GM23338 (cell line): ENCODE measurements around the gene C1orf210. TPM values are rescaled to one million over a fixed set of nuclear protein-coding genes. Genes with fewer than 3 reads are reported as not detected.

ENCODE experiments used
- ATAC-seq: fragments of 200-7000 bp; cut with Tn5 transposase; 3 replicates; pipeline ENCODE4 v1.9.1; 2020
- DNase-seq: peaks from one replicate; pipeline ENCODE4 v3.0.0-alpha.2; 2015; ENCODE audit warnings: low spot score
- H2AFZ ChIP-seq: fragments of 200-600 bp; sonication (generic); 2 replicates; pipeline ENCODE4 v1.8.0; 2016; ENCODE audit warnings: antibody characterized with exemption, mild to moderate bottlenecking, moderate library complexity
- H3F3A ChIP-seq: fragments of 200-600 bp; sonication (generic); replicated peaks from 2 replicates; pipeline ENCODE4 v1.8.0; 2017; ENCODE audit warnings: antibody characterized with exemption, mixed run types, low read depth
- H3K27ac ChIP-seq: fragments of 200-600 bp; sonication (generic); 2 replicates; pipeline ENCODE4 v1.6.1; 2016; ENCODE audit warnings: low read depth
- H3K27me3 ChIP-seq: fragments of 200-600 bp; sonication (generic); 2 replicates; pipeline ENCODE4 v1.8.0; 2016; ENCODE audit warnings: mild to moderate bottlenecking, mixed run types, moderate library complexity; ENCODE audit not compliant: insufficient read depth
- H3K36me3 ChIP-seq: fragments of 200-600 bp; sonication (generic); 2 replicates; pipeline ENCODE4 v1.8.0; 2016; ENCODE audit warnings: mild to moderate bottlenecking; ENCODE audit not compliant: insufficient read depth
- H3K4me1 ChIP-seq: fragments of 200-600 bp; sonication (generic); 2 replicates; pipeline ENCODE4 v1.8.0; 2016; ENCODE audit warnings: mild to moderate bottlenecking, moderate library complexity; ENCODE audit not compliant: insufficient read depth
- H3K4me2 ChIP-seq: fragments of 200-600 bp; sonication (generic); 2 replicates; pipeline ENCODE4 v1.7.1; 2017; ENCODE audit warnings: mixed run types
- H3K4me3 ChIP-seq: fragments of 200-600 bp; sonication (generic); 2 replicates; pipeline ENCODE4 v1.6.1; 2016; ENCODE audit warnings: mixed run types
- H3K79me2 ChIP-seq: fragments of 200-600 bp; sonication (generic); replicated peaks from 2 replicates; pipeline ENCODE4 v1.8.0; 2017; ENCODE audit warnings: mild to moderate bottlenecking; ENCODE audit not compliant: insufficient read depth
- H3K9me2 ChIP-seq: fragments of 200-600 bp; sonication (generic); 2 replicates; pipeline ENCODE4 v1.8.0; 2017; ENCODE audit not compliant: insufficient read depth
- H4K20me1 ChIP-seq: fragments of 200-600 bp; sonication (generic); replicated peaks from 2 replicates; pipeline ENCODE4 v1.8.0; 2017; ENCODE audit warnings: mild to moderate bottlenecking; ENCODE audit not compliant: insufficient read depth
- H3K27ac Mint-ChIP-seq: 2 replicates; pipeline ENCODE4 v1.8.0; 2020; ENCODE audit warnings: inconsistent platforms, mild to moderate bottlenecking, moderate library complexity, mixed read lengths
- H3K27me3 Mint-ChIP-seq: 3 replicates; pipeline ENCODE4 v1.8.0; 2022; ENCODE audit warnings: low read depth, mild to moderate bottlenecking, moderate library complexity, mixed read lengths, inconsistent platforms; ENCODE audit not compliant: insufficient read depth, poor library complexity
- H3K36me3 Mint-ChIP-seq: 3 replicates; pipeline ENCODE4 v1.8.0; 2021; ENCODE audit warnings: low read depth, mild to moderate bottlenecking, inconsistent platforms, moderate library complexity, mixed read lengths
- H3K4me1 Mint-ChIP-seq: 3 replicates; pipeline ENCODE4 v1.8.0; 2020; ENCODE audit warnings: mild to moderate bottlenecking, inconsistent platforms, mixed read lengths
- H3K4me3 Mint-ChIP-seq: 3 replicates; pipeline ENCODE4 v1.8.0; 2021; ENCODE audit warnings: moderate library complexity, mild to moderate bottlenecking, inconsistent platforms, mixed read lengths
- H3K9me3 Mint-ChIP-seq: 3 replicates; pipeline ENCODE4 v1.8.0; 2020; ENCODE audit warnings: moderate library complexity, mild to moderate bottlenecking, inconsistent platforms, mixed read lengths
- CREB1 ChIP-seq: fragments of 250-450 bp; sonication (Bioruptor Pico); IDR thresholded peaks from 2 replicates; pipeline ENCODE4 v1.5.0; 2020; ENCODE audit warnings: low read depth, mild to moderate bottlenecking, moderate library complexity
- EZH2 ChIP-seq: fragments of 200-600 bp; sonication (generic); IDR thresholded peaks from one replicate; pipeline ENCODE4 v1.8.0; 2017; ENCODE audit warnings: antibody characterized with exemption, mild to moderate bottlenecking, low read depth; ENCODE audit not compliant: unreplicated experiment
- EZH2phosphoT487 ChIP-seq: fragments of 200-600 bp; sonication (generic); IDR thresholded peaks from one replicate; pipeline ENCODE4 v1.8.1; 2018; ENCODE audit warnings: antibody characterized with exemption; ENCODE audit not compliant: unreplicated experiment
- JUNB ChIP-seq: IDR thresholded peaks from one replicate; pipeline ENCODE4 v1.6.1; 2016; ENCODE audit warnings: antibody characterized with exemption; ENCODE audit not compliant: unreplicated experiment
- NANOG ChIP-seq: IDR thresholded peaks from 2 replicates; pipeline ENCODE4 v1.6.1; 2016; ENCODE audit warnings: antibody characterized with exemption, borderline replicate concordance
- POLR2AphosphoS5 ChIP-seq: IDR thresholded peaks from 2 replicates; pipeline ENCODE4 v1.6.1; 2016; ENCODE audit warnings: antibody characterized with exemption, low read depth
- STAT1 ChIP-seq: IDR thresholded peaks from one replicate; pipeline ENCODE4 v1.6.1; 2016; ENCODE audit warnings: antibody characterized with exemption; ENCODE audit not compliant: unreplicated experiment
- ZNF114 ChIP-seq: fragments of 250-450 bp; sonication (Bioruptor Pico); IDR thresholded peaks from 2 replicates; pipeline ENCODE4 v1.5.0; 2020; ENCODE audit warnings: mild to moderate bottlenecking, moderate library complexity
- ZNF331 ChIP-seq: fragments of 250-450 bp; sonication (Bioruptor Pico); IDR thresholded peaks from 2 replicates; pipeline ENCODE4 v1.5.0; 2020; ENCODE audit warnings: low read depth, mild to moderate bottlenecking, moderate library complexity
- ZNF462 ChIP-seq: fragments of 250-450 bp; sonication (Bioruptor Pico); IDR thresholded peaks from 2 replicates; pipeline ENCODE4 v1.5.0; 2020; ENCODE audit warnings: mild to moderate bottlenecking, moderate library complexity
- polyA plus RNA-seq: library from polyadenylated mRNA; unstranded; fragments of >200 nt; fragmentation: Nextera tagmentation; extraction: Ambion mirVana; gene quantifications from 2 replicates; pipeline ENCODE4 v1.2.1, GENCODE V29; 2016
- total RNA-seq: library from RNA; depleted of rRNA; stranded (reverse); fragments of >200 nt; shearing (Covaris generic); gene quantifications from 2 replicates; pipeline ENCODE4 v1.2.3, GENCODE V29; 2014

The C1orf210 gene
- total and polyA plus RNA-seq, 2 experiments from 2014 or later, result 10.3 to 17.1 TPM

DNA sequence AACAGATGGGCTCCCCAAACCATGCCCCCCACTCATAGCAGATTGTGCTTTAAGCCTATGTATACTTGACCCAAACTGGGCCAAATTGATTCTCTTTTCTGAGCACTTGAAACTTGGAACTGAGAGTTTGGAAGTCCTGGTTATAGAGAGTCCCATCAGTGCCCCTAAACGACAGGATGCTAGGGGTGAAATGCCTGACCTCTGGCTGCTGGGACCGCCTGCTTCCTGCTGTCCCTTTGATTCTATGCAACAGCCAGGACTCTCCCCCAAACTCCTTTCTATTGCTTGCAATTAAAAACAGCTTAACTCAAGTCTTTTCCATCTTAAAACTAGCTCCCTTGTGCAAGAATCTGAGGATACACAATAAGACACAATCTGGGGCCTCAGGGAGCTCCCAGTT lies 4.7 kb downstream of the C1orf210 start (continued):
- TF ChIP-seq ZNF462, result no peak

DNA sequence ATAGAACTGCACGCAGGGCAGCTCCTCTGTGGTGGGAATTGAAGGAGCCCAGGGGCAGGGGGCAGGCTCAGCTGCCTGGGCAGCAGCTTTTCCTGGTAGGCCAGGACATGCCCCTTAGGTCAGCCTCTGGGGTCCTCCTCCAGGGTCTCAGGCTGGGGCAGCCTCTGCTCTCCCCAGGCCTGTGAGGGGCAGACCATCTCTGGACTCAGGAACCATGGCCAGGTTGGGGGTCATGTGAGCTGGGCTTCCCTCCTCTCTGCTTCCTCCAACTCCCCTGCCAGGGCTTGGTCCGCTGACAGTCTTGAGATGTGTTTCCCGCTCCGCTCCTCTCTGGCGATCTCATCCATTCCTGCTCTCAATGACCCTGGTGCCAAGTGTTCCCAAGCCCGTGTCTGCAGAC lies 5.7 kb downstream of the C1orf210 start:
- H3K27me3 Mint-ChIP-seq, result peaks cover 5% of the 10 kb centered on the region
- Histone ChIP-seq H3K4me1 (peaks cover 7% of the 10 kb centered on the region), H4K20me1 (no peaks in the 10 kb centered on the region), H2AFZ (no peak overlapping the region), H3K27ac (no peak overlapping the region), H3K4me3 (no peak overlapping the region), H3K9me2 (peaks cover 5% of the 10 kb centered on the region; the same call in 1 of the 2 replicates), H3F3A (no peaks in the 10 kb centered on the region), H3K4me2 (no peak overlapping the region), H3K36me3 (no peaks in the 10 kb centered on the region), H3K27me3 (no peaks in the 10 kb centered on the region), H3K79me2 (no peaks in the 10 kb centered on the region)
- peaks cover 21% of the 10 kb centered on the region; the same call in 2 of the 3 replicates for H3K36me3 Mint-ChIP-seq
- DNase-seq (no peak), ATAC-seq (no peak)
- no peak overlapping the region for H3K27ac Mint-ChIP-seq
- no peak overlapping the region for H3K4me3 Mint-ChIP-seq
- peaks cover 12% of the 10 kb centered on the region for H3K4me1 Mint-ChIP-seq
- no peaks in the 10 kb centered on the region; the same call in 2 of the 3 replicates for H3K9me3 Mint-ChIP-seq
- TF ChIP-seq ZNF331 (CRISPR knock-in tag) (no peak), EZH2 (no peak), NANOG (no peak), EZH2phosphoT487 (no peak), JUNB (no peak), POLR2AphosphoS5 (no peak), STAT1 (no peak), CREB1 (CRISPR knock-in tag) (no peak), ZNF462 (no peak), ZNF114 (CRISPR knock-in tag) (no peak)
